ENCODE measurements around the gene YTHDC1. TPM values are rescaled to one million over a fixed set of nuclear protein-coding genes. Genes with fewer than 3 reads are reported as not detected.

The YTHDC1 gene
- total RNA-seq, 2 experiments from 2014 or later = 383 to 389 TPM

DNA sequence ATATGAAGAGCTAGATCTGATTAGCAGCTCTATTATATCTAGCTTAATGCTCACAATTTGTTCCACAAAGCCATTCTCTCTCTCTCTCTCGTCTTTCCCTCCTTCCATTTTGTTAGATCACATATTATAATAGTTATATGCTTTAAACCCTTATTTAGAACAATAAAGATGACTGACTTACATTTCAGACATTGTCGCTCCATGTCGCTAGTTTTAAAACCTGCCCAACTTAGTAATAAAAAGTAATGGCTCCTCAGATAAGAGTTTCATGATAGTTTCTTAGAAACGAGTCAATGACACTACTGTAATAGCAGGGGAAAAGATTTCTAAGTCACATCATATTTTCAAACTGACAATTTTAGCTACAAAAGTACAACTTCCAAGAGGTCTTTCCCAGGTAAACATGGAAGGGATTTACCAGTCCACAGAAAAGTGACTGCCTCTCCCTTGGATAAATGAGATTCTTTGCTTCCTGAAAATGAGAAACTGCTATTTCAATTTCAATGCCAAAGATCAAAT, 38.5 kb upstream of the YTHDC1 start:
- ChIA-PET CTCF (interaction anchor here (1.0 kb wide), 1 partner anchor 11 kb away, joined by 3 read pairs; no protein-coding TSS in a partner anchor), POLR2A (no interaction called here)
- peaks cover 18% of the 10 kb centered on the region for H3K27me3 Mint-ChIP-seq
- H3K9me3 Mint-ChIP-seq = no peaks in the 10 kb centered on the region
- H3K27ac Mint-ChIP-seq = no peak overlapping the region
- no peaks in the 10 kb centered on the region for H3K27me3 ChIP-seq (ENCODE audit: control insufficient read depth in 1 of 2, insufficient read depth in 2 of 2, low read length in 2 of 2)
- H3K4me3 Mint-ChIP-seq = no peak overlapping the region
- H3K36me3 Mint-ChIP-seq (ENCODE audit: low read depth) = no peaks in the 10 kb centered on the region
- no peak for DNase-seq
- TF ChIP-seq, protein P1, sequence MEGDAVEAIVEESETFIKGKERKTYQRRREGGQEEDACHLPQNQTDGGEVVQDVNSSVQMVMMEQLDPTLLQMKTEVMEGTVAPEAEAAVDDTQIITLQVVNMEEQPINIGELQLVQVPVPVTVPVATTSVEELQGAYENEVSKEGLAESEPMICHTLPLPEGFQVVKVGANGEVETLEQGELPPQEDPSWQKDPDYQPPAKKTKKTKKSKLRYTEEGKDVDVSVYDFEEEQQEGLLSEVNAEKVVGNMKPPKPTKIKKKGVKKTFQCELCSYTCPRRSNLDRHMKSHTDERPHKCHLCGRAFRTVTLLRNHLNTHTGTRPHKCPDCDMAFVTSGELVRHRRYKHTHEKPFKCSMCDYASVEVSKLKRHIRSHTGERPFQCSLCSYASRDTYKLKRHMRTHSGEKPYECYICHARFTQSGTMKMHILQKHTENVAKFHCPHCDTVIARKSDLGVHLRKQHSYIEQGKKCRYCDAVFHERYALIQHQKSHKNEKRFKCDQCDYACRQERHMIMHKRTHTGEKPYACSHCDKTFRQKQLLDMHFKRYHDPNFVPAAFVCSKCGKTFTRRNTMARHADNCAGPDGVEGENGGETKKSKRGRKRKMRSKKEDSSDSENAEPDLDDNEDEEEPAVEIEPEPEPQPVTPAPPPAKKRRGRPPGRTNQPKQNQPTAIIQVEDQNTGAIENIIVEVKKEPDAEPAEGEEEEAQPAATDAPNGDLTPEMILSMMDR (IDR thresholded peaks at IDR 0.05) = no peak
- H3K4me1 Mint-ChIP-seq (ENCODE audit: low read depth) = no peaks in the 10 kb centered on the region
- ATAC-seq (ENCODE audit: poor library complexity) = no peak
- intact Hi-C loops (cut with DNase I, micrococcal nuclease) = no loop called here
- H3K36me3 ChIP-seq (ENCODE audit: insufficient read depth, low read length) = no peaks in the 10 kb centered on the region
- no peaks in the 10 kb centered on the region for H3K4me1 ChIP-seq (ENCODE audit: insufficient read depth, low read length)
- H3K4me3 ChIP-seq (ENCODE audit: low read length) = no peak overlapping the region
- no peaks in the 10 kb centered on the region for H3K9me3 ChIP-seq (ENCODE audit: control insufficient read depth in 1 of 2, insufficient read depth in 1 of 2, low read length in 2 of 2)
- no peak overlapping the region for H3K27ac ChIP-seq (ENCODE audit: low read depth in 1 of 2, low read length in 2 of 2)

DNA sequence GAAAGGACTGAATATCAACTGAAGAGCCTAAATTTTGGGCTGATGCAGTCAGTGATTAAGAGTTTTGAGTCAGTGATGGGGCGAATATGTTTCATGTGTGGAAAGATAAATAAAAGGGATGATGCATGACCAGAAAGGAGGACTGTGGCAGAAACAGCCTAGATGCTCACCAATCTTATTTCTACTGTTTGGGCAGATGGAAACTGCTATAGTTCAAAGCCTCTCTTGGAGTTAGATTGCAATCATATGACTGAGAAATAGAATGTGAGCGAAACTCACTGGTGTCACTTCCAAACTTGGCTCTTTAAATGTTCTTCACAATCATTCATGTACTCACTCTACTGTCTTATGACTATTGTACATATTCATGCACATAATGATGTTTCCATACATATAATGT, 35.4 kb upstream of the YTHDC1 start:
- CTCF ChIA-PET = no interaction called here
- Mint-ChIP-seq H3K4me1 (ENCODE audit: low read depth) (no peaks in the 10 kb centered on the region), H3K36me3 (ENCODE audit: low read depth) (no peaks in the 10 kb centered on the region)

DNA sequence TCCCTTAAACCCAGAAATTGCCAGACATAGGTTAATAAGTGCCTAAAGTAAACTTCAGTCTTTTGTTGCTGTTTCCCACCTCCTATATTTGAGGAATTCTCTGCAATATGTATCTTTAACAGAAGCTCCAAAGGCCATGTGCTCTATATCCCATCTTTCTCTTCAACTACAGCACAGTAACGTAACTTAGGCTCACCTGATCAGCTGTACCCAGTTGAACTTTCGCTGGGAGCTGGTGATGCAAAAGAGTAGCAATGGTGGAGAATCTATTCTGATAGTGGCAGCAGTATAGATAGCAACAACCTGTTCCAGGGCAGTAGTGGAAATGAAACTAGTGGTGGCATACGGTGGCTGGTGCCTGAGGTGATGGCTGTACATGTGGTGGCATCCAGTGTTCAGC, 33.2 kb upstream of the YTHDC1 start:
- intact Hi-C loops (cut with DNase I, micrococcal nuclease) = no loop called here
- H3K27me3 ChIP-seq (ENCODE audit: control insufficient read depth in 1 of 2, insufficient read depth in 2 of 2, low read length in 2 of 2) = no peaks in the 10 kb centered on the region
- TF ChIP-seq, protein P1 (IDR thresholded peaks at IDR 0.05) = no peak
- no peak for DNase-seq
- H3K27me3 Mint-ChIP-seq = peaks cover 24% of the 10 kb centered on the region
- H3K27ac ChIP-seq (ENCODE audit: low read depth in 1 of 2, low read length in 2 of 2) = no peak overlapping the region
- no peak overlapping the region for H3K27ac Mint-ChIP-seq
- no peaks in the 10 kb centered on the region for H3K4me1 Mint-ChIP-seq (ENCODE audit: low read depth)
- H3K4me3 Mint-ChIP-seq = no peak overlapping the region
- H3K9me3 ChIP-seq (ENCODE audit: control insufficient read depth in 1 of 2, insufficient read depth in 1 of 2, low read length in 2 of 2) = no peaks in the 10 kb centered on the region
- H3K36me3 Mint-ChIP-seq (ENCODE audit: low read depth) = no peaks in the 10 kb centered on the region
- ChIA-PET CTCF (no interaction called here), POLR2A (no interaction called here)
- ATAC-seq (ENCODE audit: poor library complexity) = no peak
- no peaks in the 10 kb centered on the region for H3K4me1 ChIP-seq (ENCODE audit: insufficient read depth, low read length)
- no peaks in the 10 kb centered on the region for H3K9me3 Mint-ChIP-seq
- H3K36me3 ChIP-seq (ENCODE audit: insufficient read depth, low read length) = no peaks in the 10 kb centered on the region
- H3K4me3 ChIP-seq (ENCODE audit: low read length) = no peak overlapping the region

More for the DNA sequence above, 35.4 kb upstream of the YTHDC1 start:
- Histone ChIP-seq H3K4me3 (ENCODE audit: low read length) (no peak overlapping the region), H3K36me3 (ENCODE audit: insufficient read depth, low read length) (no peaks in the 10 kb centered on the region), H3K4me1 (ENCODE audit: insufficient read depth, low read length) (no peaks in the 10 kb centered on the region), H3K27ac (ENCODE audit: low read depth in 1 of 2, low read length in 2 of 2) (no peak overlapping the region), H3K27me3 (ENCODE audit: control insufficient read depth in 1 of 2, insufficient read depth in 2 of 2, low read length in 2 of 2) (no peaks in the 10 kb centered on the region), H3K9me3 (ENCODE audit: control insufficient read depth in 1 of 2, insufficient read depth in 1 of 2, low read length in 2 of 2) (no peaks in the 10 kb centered on the region)
- intact Hi-C loops (cut with DNase I, micrococcal nuclease) = no loop called here
- DNase-seq = no peak
- Mint-ChIP-seq H3K27ac (no peak overlapping the region), H3K4me3 (no peak overlapping the region), H3K9me3 (no peaks in the 10 kb centered on the region), H3K27me3 (peaks cover 22% of the 10 kb centered on the region)
- POLR2A ChIA-PET = no interaction called here
- no peak for ATAC-seq (ENCODE audit: poor library complexity)
- TF ChIP-seq, protein P1 (IDR thresholded peaks at IDR 0.05) = no peak

Measured in CD4-positive, alpha-beta T cell (primary cell).